ENCODE measurements around the gene TUBD1.
"Not testable (repeated sequence)": the region's sequence is repeated elsewhere in the genome, so short reads cannot be mapped to it uniquely, and the experiment has no call there.

The TUBD1 gene

GRCh38 chr17:59851439-59852375, 41.0 kb downstream of the TUBD1 start:
- no peak for DNase-seq (ENCODE audit: low read depth)
- no peak for TF ChIP-seq CTCF (IDR thresholded peaks at IDR 0.05; ENCODE audit: control insufficient read depth, insufficient read depth, low read depth, low read length, missing control alignments)
- H3K4me3 ChIP-seq (ENCODE audit: control insufficient read depth, low read depth, low read length): no peak overlapping the region

GRCh38 chr17:59850311-59850710, 42.4 kb downstream of the TUBD1 start:
- not testable (repeated sequence) for DNase-seq (ENCODE audit: low read depth); H3K4me3 ChIP-seq (ENCODE audit: control insufficient read depth, low read depth, low read length)

DNA sequence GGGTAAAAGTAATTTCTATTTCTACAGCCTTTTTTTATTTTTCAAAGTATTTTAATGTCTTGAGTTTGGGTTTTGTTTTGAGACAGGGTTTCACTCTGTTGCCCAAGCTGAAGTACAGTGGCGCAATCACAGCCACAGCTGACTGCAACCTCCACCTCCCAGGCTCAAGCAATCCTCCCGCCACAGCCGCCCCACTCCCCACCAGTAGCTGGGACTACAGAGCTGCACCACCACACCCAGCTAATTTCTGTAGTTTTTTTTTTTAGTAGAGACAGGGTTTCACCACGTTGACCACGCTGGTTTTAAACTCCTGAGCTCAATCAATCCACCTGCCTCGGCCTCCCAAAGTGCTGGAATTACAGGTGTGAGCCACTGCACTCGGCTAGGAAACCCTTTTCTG, 44.0 kb downstream of the TUBD1 start:
- no peak for TF ChIP-seq CTCF (IDR thresholded peaks at IDR 0.05; ENCODE audit: control insufficient read depth, insufficient read depth, low read depth, low read length, missing control alignments)
- H3K4me3 ChIP-seq (ENCODE audit: control insufficient read depth, low read depth, low read length): no peak overlapping the region
- DNase-seq (ENCODE audit: low read depth): no peak

DNA sequence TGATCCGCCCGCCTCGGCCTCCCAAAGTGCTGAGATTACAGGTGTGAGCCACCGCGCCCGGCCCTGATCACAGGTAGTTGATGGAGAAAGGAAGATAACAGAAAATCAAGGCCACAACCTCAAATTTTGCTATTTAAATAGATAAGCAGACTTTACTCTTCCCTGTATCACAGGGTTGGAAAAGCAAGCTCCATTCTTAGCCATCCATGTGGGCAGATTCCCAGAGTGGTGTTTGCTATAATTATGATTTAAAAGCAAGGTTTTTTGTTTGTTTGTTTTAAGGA, 44.4 kb downstream of the TUBD1 start:
- DNase-seq (ENCODE audit: low read depth): no peak
- H3K4me3 ChIP-seq (ENCODE audit: control insufficient read depth, low read depth, low read length): no peak overlapping the region
- no peak for TF ChIP-seq CTCF (IDR thresholded peaks at IDR 0.05; ENCODE audit: control insufficient read depth, insufficient read depth, low read depth, low read length, missing control alignments)

GRCh38 chr17:59846394-59847165, 46.2 kb downstream of the TUBD1 start:
- peak; percentile 4 for TF ChIP-seq CTCF (IDR thresholded peaks at IDR 0.05; ENCODE audit: control insufficient read depth, insufficient read depth, low read depth, low read length, missing control alignments)
- DNase-seq (ENCODE audit: low read depth): no peak
- no peak overlapping the region for H3K4me3 ChIP-seq (ENCODE audit: control insufficient read depth, low read depth, low read length)

- DNase-seq (ENCODE audit: low read depth): no peak
- no peak overlapping the region for H3K4me3 ChIP-seq (ENCODE audit: control insufficient read depth, low read depth, low read length)
- TF ChIP-seq CTCF (IDR thresholded peaks at IDR 0.05; ENCODE audit: control insufficient read depth, insufficient read depth, low read depth, low read length, missing control alignments): no peak
Observed at GRCh38 chr17:59845595-59846393, 46.9 kb downstream of the TUBD1 start.

Data from AG09309 (cell line).